Kidney tubule cell (primary cell): ENCODE results near the gene RAD51B.
"Not testable (repeated sequence)": the region's sequence is repeated elsewhere in the genome, so short reads cannot be mapped to it uniquely, and the experiment has no call there.

Source experiments
- DNase-seq: peaks from one replicate; pipeline ENCODE4 v3.0.0-alpha.2; 2018; ENCODE audit warnings: low spot score

The RAD51B gene

DNA sequence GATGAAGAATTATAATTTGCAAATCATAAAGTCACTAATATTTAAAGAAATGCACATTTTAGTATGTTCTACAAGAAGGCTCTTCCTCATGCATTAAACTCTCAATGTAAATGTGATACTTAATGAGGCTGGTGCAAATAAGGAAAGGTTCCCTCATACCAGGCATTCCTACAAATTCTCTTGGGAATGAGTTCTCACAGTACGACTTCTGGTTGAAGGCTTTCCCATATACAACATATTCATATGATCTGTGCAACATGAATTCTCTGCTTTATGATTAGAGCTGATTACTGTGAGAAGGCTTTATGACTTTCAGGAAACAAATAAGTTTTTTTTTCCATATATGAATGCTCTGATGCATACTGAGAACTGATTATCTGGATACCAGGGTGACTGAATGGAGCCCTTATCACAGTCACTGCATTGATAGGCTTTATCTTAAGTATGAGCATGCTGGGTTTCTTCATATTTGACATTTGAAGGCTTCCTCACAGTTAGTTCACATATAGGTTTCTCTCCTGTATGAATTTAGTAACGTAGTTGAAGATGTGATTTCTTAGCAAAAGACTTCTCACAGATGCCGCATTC is 293.9 kb downstream of the RAD51B start:
- DNase-seq: no peak

DNA sequence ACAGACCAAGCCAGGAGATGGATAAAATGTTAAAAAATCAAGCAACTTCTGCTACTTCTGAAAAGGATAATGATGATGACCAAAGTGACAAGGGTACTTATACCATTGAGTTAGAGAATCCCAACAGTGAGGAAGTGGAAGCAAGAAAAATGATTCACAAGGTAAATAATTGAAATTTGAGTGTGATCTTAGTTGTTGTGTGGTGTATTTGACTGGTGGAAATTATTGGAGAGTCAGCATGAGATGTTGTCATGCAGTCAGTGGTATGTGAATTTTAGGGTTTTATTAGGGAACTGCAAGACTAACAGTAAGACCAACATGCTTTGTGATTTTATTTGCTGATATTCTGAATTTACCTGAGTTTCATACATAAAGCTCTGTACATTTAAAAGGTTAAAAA is 296.4 kb downstream of the RAD51B start:
- DNase-seq: not testable (repeated sequence)

DNA sequence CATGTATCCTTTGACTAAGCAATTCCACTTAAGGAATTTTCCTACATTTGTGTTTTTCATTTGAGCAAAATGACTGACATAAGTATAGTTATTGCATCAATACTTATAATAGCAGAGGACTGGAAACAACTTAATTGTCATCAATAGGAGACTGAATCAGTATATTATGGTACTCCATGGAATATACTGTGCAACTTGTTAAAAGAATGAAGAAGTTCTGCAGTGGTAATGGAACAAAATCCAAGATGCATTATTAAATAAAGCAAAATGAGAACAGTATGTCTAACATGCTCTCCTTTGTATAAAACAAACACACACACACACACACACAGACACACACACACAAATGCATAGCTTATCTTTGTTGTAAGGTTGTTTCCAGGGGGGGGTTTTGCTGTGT is 303.1 kb downstream of the RAD51B start:
- no peak for DNase-seq

DNA sequence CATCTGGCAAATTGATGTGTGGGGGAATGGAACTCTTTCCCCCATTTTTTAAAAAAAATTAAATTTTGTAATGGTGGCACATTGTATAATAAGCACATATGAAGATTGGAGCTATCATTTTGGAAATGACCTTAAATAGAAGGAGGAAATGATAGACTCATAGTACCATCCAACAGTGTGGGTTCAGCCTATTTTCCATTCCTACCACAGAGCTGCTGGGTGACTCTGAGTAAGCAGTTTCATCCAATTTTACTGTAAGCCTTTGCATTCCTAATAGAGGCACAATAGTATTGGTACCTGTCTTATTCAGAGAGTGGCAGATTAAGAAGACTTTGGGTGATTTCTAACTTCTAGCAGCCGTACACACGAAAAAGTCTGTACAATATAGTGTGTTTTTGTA is 304.5 kb downstream of the RAD51B start:
- peak; percentile 39 for DNase-seq

DNA sequence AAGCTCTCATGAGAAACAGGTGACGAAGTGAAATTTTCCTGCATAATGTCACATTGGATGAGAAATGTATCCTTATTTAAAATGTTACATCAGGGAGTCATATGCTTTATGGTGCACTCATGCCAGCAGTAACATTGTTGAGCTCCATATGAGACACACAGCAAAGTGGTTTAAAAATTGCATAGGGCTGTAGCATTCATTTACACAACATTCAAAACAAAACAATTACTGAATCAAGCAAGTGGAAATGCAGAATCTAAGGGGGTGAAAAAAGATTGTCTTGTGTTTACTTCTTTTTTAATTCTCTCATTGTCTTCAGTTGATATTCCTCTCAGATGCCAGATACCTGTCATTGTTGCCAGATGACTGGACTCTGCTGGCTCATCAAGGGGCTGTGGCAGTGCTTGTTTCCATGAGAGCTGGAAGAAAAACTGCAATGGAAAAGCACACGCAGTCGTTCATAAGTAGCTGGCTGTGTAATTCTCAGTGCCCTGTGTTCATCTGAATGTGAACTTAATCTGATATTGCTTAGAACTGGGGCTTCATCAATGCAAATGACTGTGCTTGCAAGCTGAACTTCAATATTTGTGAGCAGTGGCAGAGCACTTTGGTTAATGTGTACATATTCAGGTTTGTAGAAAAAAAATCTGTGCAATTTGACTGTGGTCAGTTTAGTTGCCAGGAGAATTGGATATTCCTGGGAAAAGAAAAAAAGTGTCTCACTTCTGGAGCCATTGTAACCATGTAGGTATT is 305.6 kb downstream of the RAD51B start:
- DNase-seq: peak; percentile 96

DNA sequence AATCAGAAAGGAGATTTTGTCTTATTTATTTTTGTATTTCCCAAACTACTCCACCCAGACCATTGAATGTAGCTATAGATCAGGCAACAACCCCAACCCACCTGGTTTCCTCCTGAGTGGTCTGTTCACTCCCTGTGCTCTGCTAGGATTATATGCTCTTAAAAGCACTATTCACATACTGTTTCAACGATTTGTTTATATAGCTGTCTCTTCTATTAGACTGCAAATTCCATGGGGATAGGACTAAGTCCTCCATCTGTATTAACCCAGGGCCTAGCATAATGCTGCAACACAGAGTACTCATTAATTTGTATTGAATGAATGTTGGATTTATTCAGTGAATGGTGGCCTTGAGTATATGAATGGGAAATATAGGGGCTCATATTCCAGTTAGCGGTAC is 307.6 kb downstream of the RAD51B start:
- no peak for DNase-seq

DNA sequence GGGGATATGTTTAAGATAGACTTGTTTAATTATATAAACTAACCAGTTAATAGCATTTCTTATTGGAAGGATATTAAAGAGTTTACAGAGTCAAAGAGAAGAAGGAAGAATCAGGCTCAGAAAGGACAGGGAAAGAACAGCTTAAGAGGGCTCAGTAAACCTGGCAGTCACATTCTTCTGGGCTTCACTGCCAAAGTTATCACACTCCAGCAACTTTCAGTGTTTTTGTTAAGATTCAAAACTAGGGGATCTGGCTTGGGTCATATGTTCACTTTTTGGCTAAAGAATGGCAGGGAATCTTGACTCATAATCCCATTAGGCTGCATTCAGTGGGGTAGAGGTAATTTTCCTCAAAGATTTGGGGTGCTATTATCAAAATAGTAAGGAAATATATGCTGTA is 312.3 kb downstream of the RAD51B start:
- peak; percentile 24 for DNase-seq

DNA sequence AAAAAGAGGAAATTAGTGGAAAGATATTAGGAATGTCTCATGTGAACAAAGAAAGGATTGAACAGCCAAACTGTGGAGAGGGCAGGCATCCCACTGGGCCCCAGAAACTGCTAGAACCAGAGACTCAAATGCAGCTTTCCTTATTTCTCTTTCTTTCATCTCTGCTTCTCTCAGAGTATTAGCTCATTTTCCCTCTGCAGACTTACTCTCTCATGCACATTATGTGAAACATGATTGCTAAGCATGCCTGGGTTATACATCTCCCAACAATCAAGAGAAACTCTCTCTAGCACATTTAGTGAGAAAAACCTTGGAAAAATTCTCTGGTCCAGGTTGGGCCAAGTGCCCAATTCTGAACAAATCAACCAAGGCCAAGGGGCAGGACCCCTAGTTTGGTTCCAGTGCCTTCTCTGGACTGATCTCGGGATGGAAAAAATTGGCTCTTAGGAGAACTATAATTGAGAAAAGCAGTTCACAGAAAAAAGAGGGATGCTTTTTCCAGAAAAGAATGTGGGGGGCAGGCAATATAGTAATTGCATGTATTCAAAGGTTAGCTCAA is 313.1 kb downstream of the RAD51B start:
- no peak for DNase-seq

DNA sequence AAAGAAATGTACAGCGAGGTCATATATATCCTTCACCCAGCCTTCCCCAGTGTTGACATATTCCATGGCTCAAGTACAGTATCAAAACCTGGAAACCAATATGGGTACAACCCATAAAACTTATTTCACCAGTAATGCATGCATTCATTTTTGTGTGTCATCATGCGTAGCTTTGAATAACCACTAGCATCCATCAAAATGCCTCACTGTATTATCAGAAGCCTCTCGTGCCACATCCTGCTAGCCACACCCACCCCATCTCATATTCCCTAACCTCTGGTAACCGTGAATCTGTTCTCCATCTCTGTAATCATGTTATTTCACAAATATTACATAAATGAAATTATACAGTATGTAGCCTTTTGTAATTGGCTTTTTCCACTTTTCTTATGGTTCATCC is 314.3 kb downstream of the RAD51B start:
- peak; percentile 23 for DNase-seq

DNA sequence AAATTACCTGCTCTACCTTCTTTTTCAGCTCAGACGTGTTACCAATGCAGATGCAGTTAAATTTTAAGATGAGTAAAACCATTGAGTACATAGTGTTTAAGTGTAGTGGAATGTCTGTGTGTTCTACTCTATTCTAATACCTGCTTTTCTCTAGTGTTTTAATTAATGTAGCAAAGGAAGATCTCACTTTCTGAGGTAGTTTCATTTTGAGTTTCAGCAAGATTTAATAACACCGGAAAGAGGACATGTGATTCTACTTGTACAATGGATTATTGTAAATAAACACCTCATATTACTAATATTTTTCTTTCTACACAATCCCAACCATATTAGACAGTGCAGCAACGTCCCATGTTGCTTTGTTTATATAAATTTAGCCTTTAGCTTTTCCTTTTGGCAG is 315.4 kb downstream of the RAD51B start:
- DNase-seq: no peak

DNA sequence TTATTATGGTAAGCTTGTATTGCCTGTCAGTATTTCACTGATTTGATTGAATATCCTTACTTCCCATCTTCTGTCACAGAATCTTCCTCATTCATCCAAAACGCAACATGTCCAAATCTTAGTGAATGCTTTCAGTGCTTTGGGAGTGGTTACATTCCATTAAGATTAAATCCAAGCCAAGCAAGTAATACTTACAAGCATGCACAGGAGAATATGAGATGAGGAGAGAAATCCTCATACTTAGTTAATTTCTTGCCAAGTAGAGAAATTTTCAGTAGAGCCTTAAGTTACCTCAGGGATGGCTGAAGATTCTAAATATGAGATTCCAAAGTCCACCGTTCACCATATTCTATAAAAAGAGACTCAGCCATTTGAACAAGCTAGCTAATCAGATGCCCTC is 316.0 kb downstream of the RAD51B start:
- peak; percentile 39 for DNase-seq

DNA sequence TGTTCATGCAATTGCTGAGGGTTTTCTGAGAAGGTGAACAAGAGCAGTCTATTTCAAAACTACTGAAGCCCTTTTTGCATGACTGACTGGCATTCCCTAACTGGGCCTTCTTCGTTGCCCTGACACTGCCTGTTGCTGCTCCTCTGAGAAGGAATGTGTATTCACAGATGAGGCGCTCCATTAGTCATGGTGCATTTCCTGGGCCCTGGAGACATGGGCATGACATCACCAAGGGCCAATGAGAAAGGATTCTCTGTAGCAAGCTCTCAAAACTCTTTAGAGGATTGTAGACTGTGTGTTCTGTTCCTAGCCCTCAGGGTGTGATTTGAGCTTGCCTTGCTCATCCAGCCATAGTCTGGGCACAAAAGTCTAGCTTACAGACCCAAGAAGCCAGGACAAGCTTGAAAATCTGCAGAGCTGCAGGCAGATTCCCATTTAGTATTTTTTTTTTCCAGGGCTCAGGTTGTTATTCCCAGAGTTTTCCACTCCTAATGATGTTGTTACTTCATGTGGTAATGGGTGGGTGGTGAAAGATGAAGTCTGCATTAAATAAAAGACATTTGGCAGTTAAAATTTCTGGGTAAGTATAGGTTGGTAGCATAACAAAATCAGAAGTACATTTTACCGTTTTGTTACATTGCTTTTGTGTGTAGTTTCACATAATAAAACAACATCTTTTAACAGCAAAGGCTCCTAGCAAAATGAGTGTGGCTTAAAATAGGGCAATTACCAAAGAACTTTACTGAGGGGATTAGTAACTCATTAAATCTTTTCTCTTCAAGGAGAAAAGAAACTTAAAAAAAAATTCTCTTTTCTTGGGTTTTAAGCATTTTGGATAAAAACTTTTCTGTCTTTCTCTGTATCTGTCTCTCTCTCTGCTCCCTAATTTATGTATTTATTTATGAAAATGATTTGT is 318.4 kb downstream of the RAD51B start:
- DNase-seq: peak; percentile 100

DNA sequence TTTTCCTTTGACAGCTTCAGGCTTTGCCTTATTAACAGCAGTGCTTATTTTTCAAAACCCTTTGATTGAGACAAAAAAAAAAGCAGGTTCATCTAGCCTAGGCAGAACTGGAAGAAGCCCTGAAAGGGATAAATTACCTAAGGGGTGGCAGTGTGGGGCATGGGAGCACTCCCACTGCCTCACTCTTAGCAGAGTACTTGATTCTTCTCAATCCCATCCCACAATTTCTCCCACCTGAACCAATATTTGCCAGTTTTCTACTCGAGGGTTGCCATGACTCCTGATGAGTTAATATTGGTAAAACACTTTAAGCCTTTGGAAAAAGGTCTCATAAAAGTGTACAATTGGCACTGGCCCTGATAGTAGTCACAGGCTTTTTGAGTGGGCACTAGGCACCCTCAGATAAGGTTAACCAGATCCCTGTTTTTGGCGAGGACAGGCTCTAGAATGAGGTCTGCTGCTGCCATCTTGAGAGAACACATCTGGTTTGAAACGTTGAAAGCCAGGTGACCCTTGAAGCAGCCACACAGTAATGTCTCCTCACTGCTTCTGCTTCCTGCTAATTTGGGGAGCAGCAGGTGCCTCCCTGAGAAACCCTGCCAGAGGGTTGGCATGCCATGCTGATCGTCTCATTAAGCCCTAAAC is 320.0 kb downstream of the RAD51B start:
- no peak for DNase-seq

DNA sequence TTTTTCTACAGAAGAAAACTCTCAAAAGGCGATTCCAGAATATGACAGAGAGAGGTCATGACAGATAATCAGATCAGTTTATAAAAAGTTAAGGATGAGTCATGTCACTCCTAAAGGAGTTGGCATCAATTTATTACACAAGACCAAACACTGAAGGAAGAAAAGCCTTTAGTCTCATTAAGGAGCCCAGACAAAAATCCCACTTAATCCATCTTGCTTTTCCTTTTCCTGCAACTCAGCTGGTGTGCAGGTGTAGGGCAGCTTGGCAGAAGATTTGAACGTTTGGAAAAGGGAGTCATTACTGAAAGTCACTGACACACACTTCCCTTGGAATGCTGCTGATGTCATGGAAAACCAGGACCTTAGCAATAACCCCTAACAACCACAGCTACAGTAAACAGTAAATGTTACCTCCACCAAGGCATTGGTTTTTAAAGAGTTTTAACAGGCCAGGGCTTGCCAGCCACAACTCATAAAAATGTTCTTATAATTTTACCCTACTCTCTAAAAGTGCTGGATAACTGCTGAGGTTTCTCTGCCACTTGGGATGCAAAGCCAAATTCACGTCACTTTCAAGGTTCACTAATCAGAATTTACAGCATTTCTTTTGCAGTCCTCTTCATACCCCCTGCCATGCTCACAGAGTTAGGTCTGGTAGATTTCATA is 320.6 kb downstream of the RAD51B start:
- DNase-seq: peak; percentile 100

DNA sequence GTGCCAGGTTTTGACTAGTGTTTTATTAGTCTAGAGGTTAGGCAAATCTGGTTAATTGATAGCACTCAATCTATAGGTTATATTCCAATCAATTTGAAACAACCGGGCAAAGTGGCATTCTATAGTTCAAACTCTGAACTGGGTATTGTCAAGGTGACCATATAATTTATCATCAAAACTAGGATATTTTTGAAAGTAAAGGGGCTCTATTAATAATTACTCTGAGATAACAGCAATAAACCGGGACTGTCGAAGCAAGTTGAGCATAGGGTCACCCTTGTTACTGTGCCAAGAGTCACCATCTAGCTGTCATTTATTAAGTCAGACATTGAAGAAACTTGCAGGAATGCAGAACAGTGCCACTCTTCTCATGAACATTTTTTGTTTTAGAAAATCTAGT is 321.2 kb downstream of the RAD51B start:
- peak; percentile 85 for DNase-seq

DNA sequence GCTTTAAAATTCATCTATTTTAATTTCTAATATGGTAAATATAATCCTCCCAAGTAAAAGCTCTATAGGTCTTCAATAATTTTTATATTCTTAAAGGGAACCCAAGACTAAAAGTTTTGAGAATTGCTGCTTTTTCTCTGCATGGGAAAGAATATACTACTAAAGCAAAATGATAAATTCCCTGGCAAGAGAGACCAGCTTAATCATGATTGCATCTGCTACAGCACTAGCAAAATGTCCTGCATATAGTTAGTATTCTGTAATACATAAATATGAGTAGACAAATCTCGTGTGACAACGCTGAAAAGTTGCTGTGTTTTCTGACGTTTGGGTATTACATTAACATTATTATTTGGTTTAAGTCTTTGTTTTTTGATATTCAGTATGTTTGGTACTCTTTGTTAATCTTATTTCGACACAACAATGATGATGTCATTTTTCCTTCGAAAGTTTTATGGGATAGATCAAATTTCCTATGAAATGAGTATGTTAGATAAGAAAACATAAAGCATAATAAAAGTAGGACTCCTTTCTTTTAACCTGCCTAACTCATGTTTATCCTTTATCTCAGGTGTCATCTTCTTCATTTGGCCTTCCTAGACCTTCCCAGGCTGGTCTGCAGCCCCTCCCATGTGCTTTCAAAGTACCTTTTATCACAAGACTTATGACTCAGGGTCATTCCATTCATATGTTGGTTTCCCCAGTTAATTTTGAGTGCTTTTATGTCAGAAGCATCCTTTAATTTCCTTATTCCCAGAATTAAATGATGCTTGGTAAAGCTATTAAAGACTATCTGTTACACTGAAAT is 321.9 kb downstream of the RAD51B start:
- peak; percentile 86 for DNase-seq

DNA sequence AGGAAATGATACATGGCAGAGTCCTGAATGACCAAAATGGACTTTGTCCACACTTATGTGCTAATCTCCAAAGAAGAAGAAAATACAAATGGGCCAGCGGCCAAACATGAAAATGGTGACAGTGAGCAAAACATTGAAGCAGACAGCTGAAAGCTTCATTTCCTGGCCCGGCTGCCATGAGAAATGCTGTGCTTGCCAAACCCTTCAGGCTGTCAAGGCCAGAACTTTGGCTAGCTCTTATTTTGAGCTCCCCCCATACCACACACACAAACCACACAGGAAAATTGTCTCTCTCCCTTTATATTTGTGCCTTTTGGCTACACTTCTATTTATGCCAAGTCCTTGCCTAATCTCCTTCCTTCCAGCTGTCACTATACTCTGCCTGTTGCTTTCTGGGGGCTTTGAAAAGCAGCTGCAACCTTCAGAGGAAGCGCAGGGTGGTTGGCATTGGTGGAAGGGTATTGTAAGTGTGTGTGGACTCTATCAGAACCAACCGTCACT is 323.8 kb downstream of the RAD51B start:
- DNase-seq: peak; percentile 19

DNA sequence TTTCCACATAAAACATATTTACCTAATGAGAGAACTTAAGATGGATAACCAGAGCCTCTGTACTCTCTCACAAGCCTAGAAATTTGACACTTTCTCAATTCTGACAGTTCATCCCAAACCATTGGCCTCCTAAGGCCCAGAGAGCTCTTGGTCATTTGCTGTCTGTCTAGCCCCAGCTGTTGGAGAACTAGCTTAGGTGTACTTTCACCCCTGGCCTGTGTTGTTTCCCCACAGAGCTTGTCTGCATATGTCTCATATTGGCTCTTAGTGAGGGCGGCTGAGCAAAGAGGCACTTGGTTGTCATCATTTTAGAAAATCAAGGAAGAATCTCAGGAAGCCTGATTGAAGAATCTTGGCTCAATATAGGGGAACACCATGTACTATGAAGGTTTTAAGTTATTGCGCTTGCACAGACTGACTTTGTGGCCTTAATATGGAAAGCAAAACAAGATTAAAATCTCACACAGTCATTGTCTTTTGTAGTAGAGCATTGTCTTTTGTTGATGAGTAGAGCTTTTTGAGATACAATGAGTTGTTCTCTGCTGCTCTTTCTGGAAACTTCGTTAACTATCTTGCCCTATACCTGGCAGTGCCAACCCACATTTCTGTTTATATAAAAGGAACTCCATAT is 324.6 kb downstream of the RAD51B start:
- DNase-seq: peak; percentile 47

DNA sequence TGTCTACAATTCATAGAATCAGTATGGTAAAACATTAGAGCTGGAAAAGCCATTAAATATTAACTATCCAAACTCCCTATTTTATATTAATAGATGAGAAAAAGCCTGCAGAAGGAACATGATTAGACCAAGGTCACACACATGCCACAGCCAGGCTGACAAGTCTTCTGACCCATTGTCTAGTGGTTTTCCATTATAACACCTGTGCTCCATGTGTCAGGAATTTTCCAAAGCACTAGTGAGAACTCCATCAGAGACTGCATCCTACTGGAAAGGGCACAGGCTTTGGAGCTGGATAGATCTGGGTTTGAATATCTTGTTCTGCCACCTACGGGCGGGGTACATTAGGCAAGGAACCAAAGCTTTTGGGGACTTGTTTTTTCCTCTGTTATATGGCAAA is 325.5 kb downstream of the RAD51B start:
- peak; percentile 96 for DNase-seq

DNA sequence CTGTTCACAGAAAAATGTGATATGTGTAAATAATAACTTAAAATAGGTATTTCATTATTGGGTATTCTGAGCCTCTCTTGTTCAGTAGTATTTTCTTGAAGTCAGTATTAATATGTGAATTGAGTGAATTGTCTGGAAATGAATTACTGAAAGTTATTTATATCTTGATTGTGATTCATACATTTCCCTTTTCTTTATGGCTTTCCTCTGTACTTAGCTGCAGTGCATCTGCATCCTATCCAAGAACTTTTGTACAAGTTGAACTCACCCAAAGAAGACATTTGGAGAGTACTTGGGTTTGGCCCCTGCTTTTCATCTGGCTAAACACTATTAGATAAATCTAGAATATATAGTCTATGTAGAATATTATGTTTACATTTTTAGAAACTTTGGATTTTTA is 326.0 kb downstream of the RAD51B start:
- peak; percentile 58 for DNase-seq
